Ovary (tissue), 9 donors: ENCODE measurements around the gene FAM98B. TPM values are rescaled to one million over a fixed set of nuclear protein-coding genes. Genes with fewer than 3 reads are reported as not detected.
"Not testable (repeated sequence)": the region's sequence is repeated elsewhere in the genome, so short reads cannot be mapped to it uniquely, and the experiment has no call there.

Experiments
- DNase-seq, 5 donors: peaks; one replicate each; pipeline ENCODE4 v3.0.0-alpha.2; 2019 to 2020
- H3K27ac ChIP-seq, 2 donors: fragments of 200-600 bp; one replicate each; pipeline versions ENCODE4 v1.5.1 to v1.8.0; 2019 to 2022
- H3K27me3 ChIP-seq: fragments of 200-600 bp; one replicate; pipeline ENCODE4 v1.8.0; 2022
- H3K36me3 ChIP-seq: fragments of 200-600 bp; sonication (generic); one replicate; pipeline ENCODE4 v1.5.1; 2019
- H3K4me1 ChIP-seq: one replicate; pipeline ENCODE4 v1.8.1; 2013; ENCODE audit warnings: mild to moderate bottlenecking, moderate library complexity; ENCODE audit not compliant: insufficient read depth
- H3K4me3 ChIP-seq: fragments of 200-600 bp; sonication (generic); one replicate; pipeline ENCODE4 v1.5.1; 2017
- H3K9me3 ChIP-seq, 2 donors: fragments of 200-600 bp in 1 of 2; sonication (generic) in 1 of 2; one replicate each; pipeline versions ENCODE4 v1.5.1 to v1.8.1; 2013 to 2019; ENCODE audit warnings: mild to moderate bottlenecking in 1 of 2, moderate library complexity in 1 of 2
- EP300 ChIP-seq: sonication (generic); formaldehyde crosslinking; IDR thresholded peaks from one replicate; pipeline ENCODE4 v1.6.1; 2017; ENCODE audit warnings: antibody characterized with exemption
- POLR2A ChIP-seq: fragments of 450-650 bp; IDR thresholded peaks from one replicate; pipeline ENCODE4 v1.6.1; 2017; ENCODE audit warnings: antibody characterized with exemption, mild to moderate bottlenecking, moderate library complexity
- WGBS, 3 donors: extraction: QIAGEN DNeasy Blood & Tissue Kit in 1 of 3; methylation state at CpG; one replicate each; pipeline versions ENCODE4 v1.1.5 to v1.1.7; 2013 to 2017; 5-methylcytosine and 5-hydroxymethylcytosine counted together
- intact Hi-C, 4 donors: fragments of 100-400 bp; cut with DNase I; formaldehyde crosslinking; loops; one replicate each; pipeline versions ENCODE4 v1.11.0 to v1.15.1; 2022 to 2023
- polyA plus RNA-seq, 2 donors: library from polyadenylated mRNA; stranded (reverse); fragments of 200-250 nt in 1 of 2; fragments of 350-450 nt in 1 of 2; fragmentation: Illumina TruSeq in 1 of 2; extraction: RNeasy Lipid Tissue Mini Kit (QIAGEN cat#74804) in 1 of 2; gene quantifications; one replicate each; pipeline ENCODE4 v1.2.3, GENCODE V29; 2013 to 2014
- total RNA-seq, 7 donors: library from RNA; depleted of rRNA in 2 of 7; stranded (reverse); fragments of >200 nt in 2 of 7; fragmentation: NEBNext Ultra II Directional in 3 of 7; extraction: Animal tissue kit (Norgen Biotek cat#: 25700) in 3 of 7; gene quantifications; one replicate each; pipeline versions ENCODE4 v1.1.0 to v1.2.4, GENCODE V29; 2016 to 2023
- TF ChIP-seq, protein P1 (sequence below), 3 donors: fragments of 450-650 bp in 2 of 3; fragments of 200-600 bp in 1 of 3; IDR thresholded peaks; one replicate each; pipeline versions ENCODE4 v1.5.1 to v1.8.0; 2016 to 2022; ENCODE audit warnings: antibody characterized with exemption in 3 of 3, mild to moderate bottlenecking in 1 of 3
- donor health status: DM: no; HTN: no; CAD: no; lungs with moderate emphysema.
- donor health status: DM: no; HTN: no; CAD: no.
- donor health status: Bipolar disorder and iron deficiency.
- donor health status: DM: yes; HTN: yes; CAD: no.
- donor health status: DM: no; HTN: no; CAD: no.
- donor health status: DM: yes; HTN: yes; CAD: no.

Gene FAM98B
- total and polyA plus RNA-seq, 9 donors = 9.4 to 35.3 (median 19.8) TPM

DNA sequence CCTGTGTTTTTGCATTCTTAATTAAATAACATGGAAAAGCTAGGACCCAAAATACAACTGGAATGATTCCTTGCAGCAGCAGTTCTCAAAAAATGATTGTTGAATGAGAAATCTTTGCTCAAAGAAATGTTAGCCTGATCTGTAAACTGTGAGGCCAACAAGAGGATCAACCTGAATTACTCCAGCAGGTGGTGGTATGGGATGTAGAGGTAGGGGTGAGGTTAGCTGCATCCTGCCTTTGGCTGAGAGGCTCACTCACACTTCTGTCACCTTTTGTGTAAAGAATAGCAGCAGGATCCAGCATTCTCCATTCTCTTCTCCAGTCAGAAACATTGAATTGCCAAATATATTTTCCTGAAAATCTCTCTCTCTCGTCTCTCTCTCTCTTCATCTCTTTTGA, 26.5 kb upstream of the FAM98B start:
- no peaks in the 10 kb centered on the region for H3K4me1 ChIP-seq
- no peaks in the 10 kb centered on the region for H3K27me3 ChIP-seq
- no peaks in the 10 kb centered on the region for H3K36me3 ChIP-seq
- no peak for DNase-seq
- TF ChIP-seq, protein P1, sequence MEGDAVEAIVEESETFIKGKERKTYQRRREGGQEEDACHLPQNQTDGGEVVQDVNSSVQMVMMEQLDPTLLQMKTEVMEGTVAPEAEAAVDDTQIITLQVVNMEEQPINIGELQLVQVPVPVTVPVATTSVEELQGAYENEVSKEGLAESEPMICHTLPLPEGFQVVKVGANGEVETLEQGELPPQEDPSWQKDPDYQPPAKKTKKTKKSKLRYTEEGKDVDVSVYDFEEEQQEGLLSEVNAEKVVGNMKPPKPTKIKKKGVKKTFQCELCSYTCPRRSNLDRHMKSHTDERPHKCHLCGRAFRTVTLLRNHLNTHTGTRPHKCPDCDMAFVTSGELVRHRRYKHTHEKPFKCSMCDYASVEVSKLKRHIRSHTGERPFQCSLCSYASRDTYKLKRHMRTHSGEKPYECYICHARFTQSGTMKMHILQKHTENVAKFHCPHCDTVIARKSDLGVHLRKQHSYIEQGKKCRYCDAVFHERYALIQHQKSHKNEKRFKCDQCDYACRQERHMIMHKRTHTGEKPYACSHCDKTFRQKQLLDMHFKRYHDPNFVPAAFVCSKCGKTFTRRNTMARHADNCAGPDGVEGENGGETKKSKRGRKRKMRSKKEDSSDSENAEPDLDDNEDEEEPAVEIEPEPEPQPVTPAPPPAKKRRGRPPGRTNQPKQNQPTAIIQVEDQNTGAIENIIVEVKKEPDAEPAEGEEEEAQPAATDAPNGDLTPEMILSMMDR (IDR thresholded peaks at IDR 0.05) = no peak
- no peak for TF ChIP-seq POLR2A
- no peak for TF ChIP-seq EP300
- H3K9me3 ChIP-seq = no peaks in the 10 kb centered on the region
- no peak overlapping the region for H3K27ac ChIP-seq
- 91 to 95% (median 91%) methylated on average over 1 of the region's 1 CpG for WGBS, 3 donors
- intact Hi-C loops = no loop called here
- no peak overlapping the region for H3K4me3 ChIP-seq

DNA sequence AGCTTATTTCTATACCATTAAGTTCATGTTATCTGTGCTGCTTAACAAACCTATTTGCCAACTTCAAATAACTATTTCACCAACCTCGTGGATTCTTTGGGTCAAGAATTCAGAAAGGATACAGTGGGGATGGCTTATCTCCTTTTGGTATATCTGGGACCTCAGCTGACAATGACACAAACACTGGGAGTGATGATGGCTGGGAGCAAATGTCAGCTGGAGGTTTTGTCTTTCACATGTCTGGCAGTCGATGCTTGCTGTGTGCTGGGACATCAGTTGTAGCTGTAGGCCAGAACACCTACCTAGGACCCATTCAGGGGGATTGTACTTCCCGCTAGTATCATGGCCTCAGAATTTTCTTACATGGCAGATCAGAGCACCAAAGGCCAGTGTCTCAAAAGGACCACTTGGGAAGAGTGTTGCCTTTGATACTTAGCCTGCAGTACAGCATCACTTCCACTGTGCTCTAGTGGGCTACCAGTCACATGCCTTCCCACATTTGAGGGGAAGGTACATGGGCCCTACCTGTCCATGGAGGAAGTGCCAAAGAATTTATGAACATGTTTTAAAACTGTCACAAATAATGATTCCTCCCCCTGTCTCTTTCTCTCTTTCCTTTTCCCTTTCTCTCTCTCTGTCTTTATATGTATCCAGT, 23.7 kb upstream of the FAM98B start:
- Histone ChIP-seq H3K27me3 (no peaks in the 10 kb centered on the region), H3K4me3 (no peak overlapping the region), H3K4me1 (no peaks in the 10 kb centered on the region), H3K27ac (no peak overlapping the region), H3K9me3 (no peaks in the 10 kb centered on the region), H3K36me3 (no peaks in the 10 kb centered on the region)
- WGBS, 3 donors = 75 to 86% (median 80%) methylated on average over 3 of the region's 3 CpGs
- DNase-seq = no peak
- TF ChIP-seq POLR2A (no peak), EP300 (no peak)
- TF ChIP-seq, protein P1 (IDR thresholded peaks at IDR 0.05) = no peak
- intact Hi-C loops = loop anchor here in 1 of 4 donors (10.0 kb wide), 1 partner anchor 245 kb away; no protein-coding TSS in a partner anchor

DNA sequence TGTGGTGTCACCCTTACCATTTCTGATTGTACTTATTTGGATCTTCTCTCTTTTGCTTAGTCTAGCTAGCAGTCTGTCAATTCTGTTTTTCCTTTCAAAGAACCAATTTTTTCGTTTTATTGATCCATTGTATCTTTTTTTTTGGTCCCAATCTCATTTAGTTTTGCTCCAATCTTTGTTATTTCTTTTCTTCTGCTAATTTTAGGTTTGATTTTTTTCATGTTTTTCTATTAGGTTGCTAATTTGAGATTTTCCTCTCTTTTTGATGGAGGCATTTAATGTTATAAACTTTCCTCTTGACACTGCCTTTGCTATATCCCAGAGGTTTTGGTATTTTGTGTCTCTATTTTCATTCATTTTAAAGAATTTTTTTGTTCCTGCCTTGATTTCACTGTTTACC, 16.9 kb upstream of the FAM98B start:
- 0 to 59% (median 43%) methylated on average over 1 of the region's 1 CpG for WGBS, 3 donors
- TF ChIP-seq, protein P1 (IDR thresholded peaks at IDR 0.05) = no peak
- TF ChIP-seq EP300 (no peak), POLR2A (no peak)
- Histone ChIP-seq H3K4me3 (no peak overlapping the region), H3K27ac (no peak overlapping the region), H3K27me3 (no peaks in the 10 kb centered on the region), H3K9me3 (no peaks in the 10 kb centered on the region), H3K4me1 (no peaks in the 10 kb centered on the region), H3K36me3 (no peaks in the 10 kb centered on the region)
- DNase-seq = no peak
- intact Hi-C loops = loop anchor here in 1 of 4 donors (10.0 kb wide), 1 partner anchor 238 kb away; no protein-coding TSS in a partner anchor

DNA sequence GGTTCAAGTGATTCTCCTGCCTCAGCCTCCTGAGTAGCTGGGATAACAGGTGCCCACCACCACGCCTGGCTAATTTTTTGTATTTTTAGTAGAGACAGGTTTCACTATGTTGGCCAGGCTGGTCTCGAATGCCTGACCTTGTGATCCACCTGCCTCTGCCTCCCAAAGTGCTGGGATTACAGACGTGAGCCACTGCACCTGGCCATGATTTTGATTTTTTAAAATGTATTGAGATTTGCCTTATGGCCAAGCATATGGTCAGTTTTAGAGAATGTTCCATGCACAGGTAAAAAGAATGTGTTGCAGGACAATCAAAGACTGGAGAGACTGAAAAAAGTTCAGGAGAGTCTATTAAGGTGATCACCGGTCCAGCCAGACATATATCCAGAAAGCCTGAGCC, 16.3 kb upstream of the FAM98B start:
- not testable (repeated sequence) for H3K4me3 ChIP-seq, H3K27ac ChIP-seq, H3K36me3 ChIP-seq, H3K9me3 ChIP-seq, H3K27me3 ChIP-seq, H3K4me1 ChIP-seq, DNase-seq
- WGBS, 3 donors = 62 to 67% (median 65%) methylated on average over 4 of the region's 4 CpGs
- intact Hi-C loops = loop anchor here in 1 of 4 donors (10.0 kb wide), 1 partner anchor 237 kb away; no protein-coding TSS in a partner anchor
